OCI-LY1 (cell line): Measurements from ENCODE around the gene KRABD2.

Experiments
- H2AFZ ChIP-seq: fragments of 200-600 bp; sonication (generic), shearing (Covaris generic); 2 replicates; pipeline ENCODE4 v1.6.0; 2014; ENCODE audit warnings: antibody characterized with exemption, mild to moderate bottlenecking, low read length
- H3F3A ChIP-seq: fragments of 200-600 bp; sonication (generic), shearing (Covaris generic); 2 replicates; pipeline ENCODE4 v1.6.0; 2014; ENCODE audit warnings: mild to moderate bottlenecking, antibody characterized with exemption, low read length, moderate library complexity; ENCODE audit not compliant: insufficient read depth
- H3K27ac ChIP-seq: fragments of 200-600 bp; sonication (generic); 2 replicates; pipeline ENCODE4 v1.5.1; 2014; ENCODE audit warnings: low read length, mixed run types, mild to moderate bottlenecking, low read depth; ENCODE audit not compliant: poor library complexity, severe bottlenecking
- H3K27me3 ChIP-seq: fragments of 200-600 bp; sonication (generic); 2 replicates; pipeline ENCODE4 v1.6.0; 2014; ENCODE audit warnings: antibody characterized with exemption, mild to moderate bottlenecking, low read length, moderate library complexity; ENCODE audit not compliant: insufficient read depth
- H3K36me3 ChIP-seq: fragments of 200-600 bp; sonication (generic); 2 replicates; pipeline ENCODE4 v1.6.1; 2014; ENCODE audit warnings: mild to moderate bottlenecking, antibody characterized with exemption, low read length, moderate library complexity, mixed read lengths; ENCODE audit not compliant: insufficient read depth
- H3K4me1 ChIP-seq: fragments of 200-600 bp; sonication (generic); 2 replicates; pipeline ENCODE4 v1.5.1; 2014; ENCODE audit warnings: mild to moderate bottlenecking, low read length, moderate library complexity; ENCODE audit not compliant: insufficient read depth, severe bottlenecking
- H3K4me2 ChIP-seq: fragments of 200-600 bp; sonication (generic), shearing (Covaris generic); 2 replicates; pipeline ENCODE4 v1.6.1; 2014; ENCODE audit warnings: low read length
- H3K4me3 ChIP-seq: fragments of 200-600 bp; sonication (generic); 2 replicates; pipeline ENCODE4 v1.5.1; 2014; ENCODE audit warnings: low read length, low read depth, mild to moderate bottlenecking, mixed read lengths; ENCODE audit not compliant: poor library complexity, severe bottlenecking
- H3K79me2 ChIP-seq: fragments of 200-600 bp; shearing (Covaris generic); 2 replicates; pipeline ENCODE4 v1.6.1; 2016; ENCODE audit warnings: mixed run types, low read length, mixed read lengths; ENCODE audit not compliant: insufficient read depth
- H3K9ac ChIP-seq: fragments of 200-600 bp; sonication (generic), shearing (Covaris generic); 2 replicates; pipeline ENCODE4 v1.6.1; 2014; ENCODE audit warnings: mild to moderate bottlenecking, low read length, mixed read lengths
- H3K9me2 ChIP-seq: fragments of 200-600 bp; sonication (generic), shearing (Covaris generic); 2 replicates; pipeline ENCODE4 v1.6.1; 2014; ENCODE audit warnings: low read depth, mild to moderate bottlenecking, low read length, mixed read lengths
- H3K9me3 ChIP-seq: fragments of 200-600 bp; shearing (Covaris generic); 2 replicates; pipeline ENCODE4 v1.6.1; 2014; ENCODE audit warnings: low read length, mixed read lengths
- H4K20me1 ChIP-seq: fragments of 200-600 bp; sonication (generic), shearing (Covaris generic); 2 replicates; pipeline ENCODE4 v1.6.0; 2016; ENCODE audit warnings: mild to moderate bottlenecking, low read length; ENCODE audit not compliant: insufficient read depth
- CTCF ChIP-seq: fragments of 200-600 bp; sonication (generic), shearing (Covaris generic); IDR thresholded peaks from 2 replicates; pipeline ENCODE4 v1.5.1; 2017; ENCODE audit warnings: mild to moderate bottlenecking, antibody characterized with exemption, low read length, moderate library complexity, mixed read lengths
- EZH2 ChIP-seq: fragments of 200-600 bp; sonication (generic), shearing (Covaris generic); IDR thresholded peaks from 2 replicates; pipeline ENCODE4 v1.8.0; 2017; ENCODE audit warnings: borderline replicate concordance, mixed run types, mild to moderate bottlenecking, antibody characterized with exemption, low read length, moderate library complexity, mixed read lengths

KRABD2 gene

GRCh38 chr17:8406174-8406573 lies 29.7 kb upstream of the KRABD2 start:
- TF ChIP-seq EZH2: no peak
- no peak for TF ChIP-seq CTCF

GRCh38 chr17:8405499-8406016 lies 29.1 kb upstream of the KRABD2 start:
- Histone ChIP-seq H4K20me1 (no peaks in the 10 kb centered on the region), H3K4me1 (peaks cover 7% of the 10 kb centered on the region), H3K79me2 (no peaks in the 10 kb centered on the region), H3K9ac (no peak overlapping the region), H3K27ac (no peak overlapping the region), H3K36me3 (no peaks in the 10 kb centered on the region), H3K4me3 (no peak overlapping the region), H3K4me2 (no peak overlapping the region), H3K27me3 (no peaks in the 10 kb centered on the region; the same call in 1 of the 2 replicates), H3F3A (no peaks in the 10 kb centered on the region), H3K9me2 (no peaks in the 10 kb centered on the region), H3K9me3 (no peaks in the 10 kb centered on the region), H2AFZ (no peak overlapping the region)
- TF ChIP-seq CTCF: no peak
- TF ChIP-seq EZH2: no peak

More at GRCh38 chr17:8406174-8406573, 29.7 kb upstream of the KRABD2 start:
- H3K4me1 ChIP-seq: peaks cover 7% of the 10 kb centered on the region
- H3K9me2 ChIP-seq: no peaks in the 10 kb centered on the region
- no peaks in the 10 kb centered on the region for H3K79me2 ChIP-seq
- H3F3A ChIP-seq: no peaks in the 10 kb centered on the region
- H3K9me3 ChIP-seq: no peaks in the 10 kb centered on the region
- no peak overlapping the region for H3K4me3 ChIP-seq
- no peak overlapping the region for H2AFZ ChIP-seq
- H3K36me3 ChIP-seq: no peaks in the 10 kb centered on the region
- no peak overlapping the region for H3K9ac ChIP-seq
- no peak overlapping the region for H3K4me2 ChIP-seq
- H3K27me3 ChIP-seq: no peaks in the 10 kb centered on the region; the same call in 1 of the 2 replicates
- no peak overlapping the region for H3K27ac ChIP-seq
- no peaks in the 10 kb centered on the region for H4K20me1 ChIP-seq

GRCh38 chr17:8402921-8403536 lies 26.5 kb upstream of the KRABD2 start:
- Histone ChIP-seq H3K27me3 (no peaks in the 10 kb centered on the region; the same call in 1 of the 2 replicates), H3K9me3 (no peaks in the 10 kb centered on the region), H2AFZ (no peak overlapping the region), H3K4me1 (no peaks in the 10 kb centered on the region), H3K36me3 (no peaks in the 10 kb centered on the region), H3K9ac (no peak overlapping the region), H3K4me3 (no peak overlapping the region), H4K20me1 (no peaks in the 10 kb centered on the region), H3F3A (no peaks in the 10 kb centered on the region), H3K27ac (no peak overlapping the region), H3K9me2 (no peaks in the 10 kb centered on the region), H3K4me2 (no peak overlapping the region), H3K79me2 (no peaks in the 10 kb centered on the region)
- no peak for TF ChIP-seq CTCF
- TF ChIP-seq EZH2: no peak
